Neutrophil (primary cell): ENCODE results near the gene NUP98.

Experiments used
- H3K27ac ChIP-seq: fragments of 200-600 bp; sonication (generic); 2 replicates; pipeline ENCODE4 v1.5.1; 2016; ENCODE audit warnings: mild to moderate bottlenecking, moderate library complexity
- H3K27me3 ChIP-seq: fragments of 200-600 bp; sonication (generic); 2 replicates; pipeline ENCODE4 v1.6.0; 2016; ENCODE audit warnings: mild to moderate bottlenecking
- H3K36me3 ChIP-seq: fragments of 200-600 bp; sonication (generic); 2 replicates; pipeline ENCODE4 v1.5.1; 2017
- H3K4me1 ChIP-seq, 2 experiments: fragments of 200-600 bp in 1 of 2; sonication (generic) in 1 of 2; 1 replicate in 1 of 2; 2 replicates in 1 of 2; pipeline versions ENCODE4 v1.5.1 to v1.6.1; 2013 to 2016; ENCODE audit warnings: low read depth in 1 of 2, low read length in 1 of 2, mild to moderate bottlenecking in 1 of 2, moderate library complexity in 1 of 2; ENCODE audit not compliant: control insufficient read depth in 1 of 2, insufficient read depth in 1 of 2
- H3K4me3 ChIP-seq, 2 experiments: fragments of 200-600 bp in 1 of 2; sonication (generic) in 1 of 2; 1 replicate in 1 of 2; 2 replicates in 1 of 2; pipeline ENCODE4 v1.5.1; 2013 to 2016; ENCODE audit warnings: low read depth in 1 of 2, low read length in 1 of 2, mild to moderate bottlenecking in 1 of 2, moderate library complexity in 1 of 2
- H3K9me3 ChIP-seq: fragments of 200-600 bp; sonication (generic); 2 replicates; pipeline ENCODE4 v1.5.1; 2016
- CTCF ChIP-seq: fragments of 200-600 bp; sonication (generic); IDR thresholded peaks from 2 replicates; pipeline ENCODE4 v1.5.1; 2016; ENCODE audit warnings: antibody characterized with exemption

The NUP98 gene

GRCh38 chr11:3667149-3668035, 130.0 kb downstream of the NUP98 start:
- H3K27me3 ChIP-seq = no peaks in the 10 kb centered on the region
- H3K4me3 ChIP-seq = no peak overlapping the region
- H3K9me3 ChIP-seq = no peaks in the 10 kb centered on the region
- H3K27ac ChIP-seq = no peak overlapping the region
- no peak for TF ChIP-seq CTCF
- H3K36me3 ChIP-seq = peaks cover 83% of the 10 kb centered on the region
- H3K4me1 ChIP-seq = no peaks in the 10 kb centered on the region

- no peak for TF ChIP-seq CTCF
- Histone ChIP-seq H3K27ac (no peak overlapping the region), H3K4me1 (no peaks in the 10 kb centered on the region), H3K36me3 (peaks cover 72% of the 10 kb centered on the region), H3K9me3 (no peaks in the 10 kb centered on the region), H3K27me3 (no peaks in the 10 kb centered on the region), H3K4me3 (no peak overlapping the region)
These were observed 131.3 kb downstream of the NUP98 start for GRCh38 chr11:3666023-3666530.

- no peaks in the 10 kb centered on the region for H3K4me1 ChIP-seq
- H3K4me3 ChIP-seq = no peak overlapping the region
- no peak overlapping the region for H3K27ac ChIP-seq
- H3K9me3 ChIP-seq = no peaks in the 10 kb centered on the region
- H3K36me3 ChIP-seq = peaks cover 66% of the 10 kb centered on the region
- no peaks in the 10 kb centered on the region for H3K27me3 ChIP-seq
- TF ChIP-seq CTCF = no peak
These were observed 131.9 kb downstream of the NUP98 start for GRCh38 chr11:3665336-3666022.

- Histone ChIP-seq H3K9me3 (no peaks in the 10 kb centered on the region), H3K36me3 (peaks cover 53% of the 10 kb centered on the region), H3K4me3 (no peak overlapping the region), H3K27me3 (no peaks in the 10 kb centered on the region), H3K4me1 (no peaks in the 10 kb centered on the region), H3K27ac (no peak overlapping the region)
- TF ChIP-seq CTCF = no peak
These were observed 133.2 kb downstream of the NUP98 start for GRCh38 chr11:3664032-3664630.

- Histone ChIP-seq H3K27ac (no peak overlapping the region), H3K9me3 (no peaks in the 10 kb centered on the region), H3K4me1 (no peaks in the 10 kb centered on the region), H3K36me3 (peaks cover 40% of the 10 kb centered on the region), H3K4me3 (no peak overlapping the region), H3K27me3 (peaks cover 4% of the 10 kb centered on the region)
- TF ChIP-seq CTCF = no peak
These were observed 134.5 kb downstream of the NUP98 start for GRCh38 chr11:3662856-3663255.
